NCI-H2171 (cell line): ENCODE measurements around the gene AFF3.
A peak's percentile ranks its signal among the peaks of the same experiment; 100 is the strongest.

Experiments
- DNase-seq: peaks from one replicate; lab custom pipeline; 2025; lab: John Stamatoyannopoulos, UW

The AFF3 gene

DNA sequence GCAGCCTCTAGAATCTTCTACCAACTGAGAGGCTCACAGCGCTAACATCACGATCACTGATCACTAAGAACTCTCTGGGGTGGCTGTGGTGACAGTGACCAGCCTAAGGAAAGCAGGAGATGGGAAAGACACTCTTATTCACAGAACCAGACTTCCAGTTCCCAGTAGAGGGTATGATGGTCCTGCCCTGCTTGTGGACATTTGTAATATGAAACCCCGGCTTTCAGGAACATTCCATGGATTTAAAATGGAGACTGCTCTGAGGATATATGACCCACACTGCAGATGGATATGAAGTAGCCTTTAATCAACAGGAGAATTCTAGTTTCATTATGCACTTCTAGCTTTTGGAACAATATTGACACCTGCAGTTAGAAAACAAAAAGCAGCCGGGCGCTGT, 131.8 kb downstream of the AFF3 start:
- DNase-seq = no peak

DNA sequence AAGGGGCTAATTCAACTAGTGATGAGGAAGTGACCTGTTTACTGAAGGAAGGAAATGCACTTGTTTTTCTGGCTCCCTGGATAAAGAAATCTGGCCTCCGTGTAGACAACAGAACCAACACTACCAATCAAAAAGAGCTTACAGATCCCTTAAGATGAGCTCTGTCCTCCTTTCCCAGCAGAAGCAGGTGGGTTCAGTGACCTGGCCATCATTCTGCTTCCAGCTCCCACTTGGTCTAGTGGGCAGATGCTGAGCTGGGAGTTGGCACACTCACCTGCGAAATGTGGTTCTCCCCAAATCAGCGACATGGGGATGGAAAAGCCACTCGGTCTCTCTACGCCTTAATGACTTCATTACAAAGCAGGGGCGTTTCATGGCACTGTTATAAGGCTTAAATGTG, 132.6 kb downstream of the AFF3 start:
- DNase-seq = no peak

DNA sequence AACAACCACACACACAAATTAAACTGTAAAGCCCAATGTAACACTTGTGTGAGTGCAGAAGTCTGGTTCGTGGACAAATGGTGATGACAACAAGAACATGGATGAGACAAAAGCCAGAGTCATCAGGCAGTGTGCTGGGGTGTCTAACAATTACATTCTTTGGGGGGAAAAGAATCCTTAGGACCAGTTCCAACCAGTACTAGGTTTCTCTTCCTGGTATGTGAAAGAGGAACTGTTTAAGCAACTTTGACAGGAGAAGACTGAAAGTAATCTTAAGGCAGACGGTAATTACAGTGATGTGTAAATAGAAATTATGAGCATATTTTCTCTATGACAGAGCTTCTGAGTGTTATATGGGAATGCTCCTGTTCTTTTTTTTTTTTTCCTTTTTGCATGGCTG, 133.4 kb downstream of the AFF3 start:
- no peak for DNase-seq

DNA sequence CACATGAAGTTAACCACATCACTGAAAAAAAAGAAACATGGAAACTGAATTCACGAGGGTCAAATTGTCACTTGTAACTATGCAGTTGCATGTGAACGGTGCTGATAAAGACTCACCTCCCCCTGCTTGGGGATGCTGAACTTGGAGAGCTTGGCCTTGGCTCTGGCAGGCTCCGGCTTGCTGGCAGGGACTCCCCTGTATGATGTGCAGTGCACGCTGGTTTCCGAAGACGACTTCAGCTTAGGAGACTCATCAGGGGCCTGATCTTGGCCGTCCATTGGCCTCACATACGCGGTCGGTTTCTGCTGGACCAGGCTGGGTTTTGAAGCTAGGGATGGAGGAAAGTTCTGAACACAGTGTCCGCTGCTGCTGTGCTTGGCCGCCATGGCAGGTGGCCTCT, 135.9 kb downstream of the AFF3 start:
- no peak for DNase-seq

DNA sequence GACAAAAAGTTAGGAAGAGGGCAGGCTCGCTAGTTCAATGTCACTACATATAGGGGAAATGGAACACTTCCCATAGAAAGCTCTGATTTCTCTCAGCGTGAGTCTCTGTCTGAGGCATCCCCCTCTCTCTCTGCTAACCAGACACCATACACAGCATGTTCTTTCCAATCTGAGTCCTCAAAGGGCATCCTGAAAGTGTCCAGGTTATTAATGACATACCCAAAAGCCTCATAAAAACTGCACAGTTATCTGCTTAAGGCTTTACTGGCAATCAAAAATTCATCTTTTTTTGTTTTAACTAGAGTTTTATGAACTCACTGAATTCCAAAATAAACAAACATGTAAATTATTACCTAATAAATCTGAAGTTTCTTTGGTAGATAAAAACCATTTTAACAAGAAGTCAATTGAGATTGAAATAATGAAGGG, 137.4 kb downstream of the AFF3 start:
- DNase-seq = no peak

DNA sequence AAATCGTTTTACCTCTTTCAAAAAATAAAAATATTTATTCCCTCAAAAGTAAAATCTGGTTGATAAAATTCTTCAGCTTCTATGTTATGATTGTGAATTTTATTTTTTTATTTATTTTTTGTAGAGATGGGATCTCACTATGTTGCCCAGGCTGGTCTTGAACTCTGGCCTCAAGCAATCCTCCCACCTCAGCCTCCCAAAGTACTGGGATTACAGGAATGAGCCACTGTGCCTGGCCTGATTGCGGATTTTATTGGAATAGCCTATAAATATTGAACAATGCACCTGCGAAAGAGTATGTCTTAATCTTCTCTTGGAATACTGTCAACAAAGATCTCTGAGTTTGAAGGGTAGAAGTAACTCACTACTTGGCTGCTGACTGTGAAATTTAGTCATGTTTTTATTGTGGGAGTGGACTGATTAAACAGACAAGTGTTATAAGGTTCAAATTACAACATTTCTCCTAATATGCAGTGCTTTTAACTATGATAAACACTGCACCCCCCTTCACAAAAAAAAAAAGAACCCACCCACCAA, 138.0 kb downstream of the AFF3 start:
- DNase-seq = no peak

DNA sequence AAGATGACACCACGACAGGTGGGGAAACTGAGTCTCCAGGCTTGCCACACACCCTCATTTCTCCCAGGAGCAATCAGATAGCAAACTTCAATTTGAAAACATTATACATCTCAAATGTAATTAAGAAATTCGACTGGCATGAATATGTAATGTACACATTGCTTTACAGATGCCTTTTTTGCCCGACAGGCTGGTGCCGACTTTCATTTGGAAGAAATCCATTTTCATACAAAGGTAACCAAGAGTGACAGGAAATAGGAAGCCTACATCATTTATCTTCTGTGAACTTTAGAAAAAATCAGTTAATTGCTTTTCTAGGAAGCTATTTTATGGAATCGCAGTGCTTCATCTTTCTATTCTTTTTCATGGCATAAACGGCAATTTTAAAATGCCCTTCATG, 140.3 kb downstream of the AFF3 start:
- no peak for DNase-seq

DNA sequence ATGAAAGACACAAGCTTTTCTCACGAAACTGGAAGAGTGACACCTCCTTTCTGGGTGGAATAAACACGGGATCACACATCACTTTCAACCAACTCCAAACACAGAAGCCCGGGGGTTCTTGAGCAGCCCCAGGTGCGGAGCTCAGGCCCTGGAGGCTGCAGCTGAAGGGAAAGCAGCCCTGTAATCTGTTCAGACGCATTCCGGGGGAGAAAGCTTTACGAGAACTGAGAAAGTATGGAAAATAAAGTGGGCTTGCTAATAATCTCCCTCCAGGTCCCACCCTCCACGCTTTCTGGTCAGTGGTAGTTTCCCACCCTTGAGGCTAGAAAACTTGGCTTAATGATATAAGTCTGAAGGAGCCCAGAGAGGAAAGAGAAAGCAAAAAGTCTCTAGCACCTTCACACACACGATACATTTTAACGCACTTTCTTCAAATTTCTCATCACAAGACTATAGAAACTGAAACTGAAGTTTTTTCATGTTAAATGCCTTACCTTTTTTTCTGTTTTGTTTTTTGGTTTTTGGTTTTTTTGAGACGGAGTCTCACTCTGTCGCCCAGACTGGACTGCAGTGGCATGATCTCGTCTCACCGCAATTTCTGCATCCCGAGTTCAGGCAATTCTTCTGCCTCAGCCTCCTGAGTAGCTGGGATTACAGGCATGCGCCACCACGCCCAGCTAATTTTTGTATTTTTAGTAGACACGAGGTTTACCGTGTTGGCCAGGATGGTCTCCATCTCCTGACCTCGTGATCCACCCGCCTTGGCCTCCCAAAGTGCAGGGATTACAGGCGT, 141.3 kb downstream of the AFF3 start:
- no peak for DNase-seq

DNA sequence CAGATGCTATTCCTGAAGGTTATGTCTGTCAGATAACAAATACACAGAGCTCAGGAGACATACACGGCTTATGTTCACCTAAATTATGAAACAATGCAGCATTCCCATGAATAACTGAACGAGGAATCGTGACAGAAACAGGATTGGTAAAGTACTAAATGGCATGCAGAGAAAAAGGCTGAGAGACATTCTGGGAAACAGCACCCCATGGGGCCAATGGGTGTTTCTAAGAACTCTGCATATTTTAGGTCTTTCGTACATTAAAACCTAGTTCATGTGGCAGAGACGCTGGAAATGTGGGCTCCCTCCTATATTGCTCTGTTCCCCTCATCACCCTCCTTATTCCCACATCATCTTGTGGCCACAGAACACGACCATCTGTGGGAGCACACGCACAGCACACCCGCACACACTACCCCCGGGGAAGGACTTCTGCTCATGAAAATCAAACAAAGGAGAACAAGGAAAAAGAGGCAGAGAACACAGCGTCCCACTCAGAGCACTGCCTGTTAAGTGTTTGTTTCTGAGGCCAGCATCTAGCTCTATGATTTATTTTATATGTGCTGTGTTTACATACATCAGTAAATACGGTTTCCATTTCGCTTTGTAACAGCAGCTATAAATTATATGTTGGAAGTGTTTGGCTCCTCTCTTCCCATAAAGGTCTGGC, 143.6 kb downstream of the AFF3 start:
- no peak for DNase-seq

DNA sequence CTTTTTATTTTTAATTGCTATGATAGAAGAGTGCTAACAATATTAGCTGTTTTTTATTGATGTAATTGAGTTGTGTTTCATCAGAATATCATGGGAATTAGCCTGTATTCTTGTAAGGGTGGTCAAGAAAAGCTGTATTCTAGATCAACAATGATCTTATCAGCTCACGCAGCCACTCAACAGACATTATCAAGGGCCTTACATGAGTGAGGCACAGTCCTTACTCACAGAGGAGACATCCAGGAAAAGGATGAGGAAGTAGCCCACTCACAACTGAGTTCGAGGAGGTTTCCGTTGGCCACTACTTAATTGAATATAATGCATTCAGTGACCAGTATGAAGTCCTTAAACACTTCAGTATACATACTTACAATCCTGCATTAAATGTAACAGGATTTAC, 152.5 kb downstream of the AFF3 start:
- DNase-seq = no peak

DNA sequence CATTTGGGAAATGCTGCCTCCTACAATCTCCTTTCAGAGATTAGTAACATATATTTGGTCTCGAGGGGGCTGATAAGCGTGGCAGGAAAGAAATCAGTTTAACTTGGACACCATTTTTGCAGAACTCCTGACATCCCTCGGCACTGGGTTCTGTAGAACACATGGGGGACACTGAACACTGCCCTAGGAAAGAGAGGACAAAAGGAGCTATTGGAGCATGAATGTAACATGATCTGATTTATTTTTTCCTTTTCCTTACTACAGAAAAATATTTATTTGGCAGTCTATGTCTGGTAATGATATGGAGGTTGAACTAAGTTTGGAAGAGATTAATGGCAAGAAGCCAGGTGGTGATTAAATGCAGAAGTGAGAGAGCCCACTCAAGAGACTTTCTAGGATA, 153.8 kb downstream of the AFF3 start:
- DNase-seq = no peak

DNA sequence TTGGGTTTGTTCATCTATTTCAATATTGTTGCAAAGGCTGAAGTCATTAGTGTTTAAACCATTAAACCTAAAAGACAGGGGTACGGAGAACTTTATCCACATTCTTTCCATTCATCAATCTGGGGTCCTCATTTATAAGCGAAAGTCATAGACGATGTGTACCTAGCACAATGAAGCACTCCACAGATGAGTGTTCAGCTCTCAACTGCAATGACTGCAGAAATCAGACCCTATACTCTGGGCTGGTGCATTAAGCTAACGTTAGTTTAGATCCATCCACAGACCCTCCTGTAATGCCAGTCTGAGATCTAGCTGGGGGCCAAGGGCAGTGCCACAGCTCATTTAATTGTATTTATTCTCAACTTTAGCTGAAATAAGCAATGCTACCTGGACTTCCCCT, 155.2 kb downstream of the AFF3 start:
- DNase-seq = no peak

DNA sequence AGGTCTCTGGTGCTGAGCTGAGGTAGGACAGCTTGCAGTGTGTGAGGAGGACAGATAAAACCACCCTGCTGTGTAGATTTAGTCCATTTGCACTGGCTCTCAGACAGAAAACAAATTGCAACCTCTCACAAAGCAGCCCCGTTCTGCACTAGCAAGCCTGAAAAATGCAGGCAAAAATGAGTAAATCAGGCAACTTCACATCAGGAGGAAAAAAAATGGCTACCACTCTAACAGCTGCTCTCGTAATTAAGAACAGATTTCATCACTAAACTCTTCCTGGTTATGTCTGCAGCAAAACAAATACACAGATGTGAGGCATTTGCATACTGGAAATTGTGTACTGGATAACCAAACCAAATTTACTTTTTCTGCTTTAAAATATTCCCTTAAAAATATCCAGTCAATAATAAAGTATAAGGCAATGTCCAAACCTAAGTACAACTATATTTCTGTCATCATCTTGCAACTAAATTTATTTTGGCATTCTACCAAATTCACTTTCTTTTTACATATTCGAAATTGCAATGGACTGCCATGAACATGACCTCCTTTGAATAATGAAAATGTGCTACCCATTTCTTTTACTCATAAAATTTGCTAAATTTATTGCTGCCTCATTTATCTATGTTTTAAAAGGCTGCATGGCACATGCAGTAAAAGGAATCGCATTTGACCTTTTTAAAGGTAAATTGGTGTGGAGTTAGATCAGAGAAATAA, 157.4 kb downstream of the AFF3 start:
- DNase-seq = peak; percentile 53

DNA sequence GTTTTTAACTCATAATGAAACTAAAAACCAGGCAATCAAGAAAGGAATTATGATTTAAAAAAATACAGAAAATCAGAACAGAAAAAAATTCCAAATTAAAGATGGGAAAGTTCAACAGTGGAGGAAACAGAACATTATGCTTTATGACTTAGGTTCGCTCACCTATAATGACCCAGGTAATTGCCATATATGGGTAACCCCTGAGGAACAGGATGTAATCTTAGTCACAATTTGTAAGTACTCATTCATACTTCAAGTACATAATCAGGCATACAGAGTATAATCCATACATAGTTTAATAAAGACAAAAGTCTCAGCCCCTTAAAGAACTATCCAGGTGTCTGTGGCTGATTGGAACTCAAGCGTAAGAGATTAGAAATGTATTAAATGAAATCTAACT, 159.6 kb downstream of the AFF3 start:
- no peak for DNase-seq

DNA sequence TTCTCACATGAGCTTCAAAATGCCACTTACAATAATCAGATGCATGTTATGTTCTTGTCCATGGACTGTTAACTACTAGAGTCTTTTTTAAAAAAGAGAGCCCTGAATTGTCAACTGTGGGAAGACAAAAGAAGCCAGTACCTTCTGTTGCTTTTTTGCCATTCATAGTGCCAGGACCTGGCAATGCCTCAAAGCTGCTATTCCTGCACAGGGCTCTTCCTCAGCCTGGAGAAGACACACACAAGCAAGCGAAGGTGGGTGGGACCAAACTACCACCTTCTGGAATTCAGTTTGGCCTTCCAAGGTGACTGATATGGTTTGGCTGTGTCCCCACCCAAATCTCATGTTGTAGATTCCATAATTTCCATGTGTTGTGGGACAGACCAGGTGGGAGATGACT, 160.6 kb downstream of the AFF3 start:
- DNase-seq = no peak

DNA sequence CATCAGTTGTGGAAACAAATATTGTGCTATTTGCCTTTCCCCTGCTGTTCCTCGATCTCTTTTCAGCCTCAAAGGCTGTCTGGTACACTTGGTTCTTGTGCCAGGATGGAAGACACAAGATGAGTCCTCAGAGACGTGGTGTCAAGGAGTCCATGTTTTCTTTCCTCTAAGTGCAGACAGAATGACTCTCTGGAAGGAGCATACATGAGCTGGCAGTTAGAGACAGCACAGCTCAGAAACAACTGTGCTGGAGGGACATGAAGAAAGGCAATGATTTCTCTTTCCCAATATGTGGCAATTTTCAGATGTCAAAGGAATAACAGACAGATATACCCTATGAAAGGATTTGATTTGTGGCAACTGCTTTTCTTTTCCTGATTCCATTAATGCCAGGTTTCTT, 162.2 kb downstream of the AFF3 start:
- DNase-seq = no peak

DNA sequence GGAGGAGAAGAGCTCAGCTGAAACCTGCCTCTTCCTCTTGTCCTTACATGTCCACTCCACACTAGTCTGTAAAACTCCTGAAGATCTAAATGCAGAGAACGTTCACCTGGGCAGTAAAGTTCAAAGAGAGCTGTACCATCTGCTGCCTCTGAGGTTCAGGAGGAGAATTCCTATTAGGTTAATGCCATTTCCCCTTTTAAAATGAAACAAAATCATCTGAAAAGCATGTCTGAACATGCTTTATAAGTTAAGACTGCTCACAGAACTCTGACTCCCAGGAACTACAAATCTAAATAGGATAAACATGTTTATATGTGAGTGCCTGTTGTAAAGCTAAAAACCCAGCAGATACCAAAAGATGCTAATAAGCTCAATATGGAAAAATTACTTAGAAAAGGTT, 164.4 kb downstream of the AFF3 start:
- no peak for DNase-seq

DNA sequence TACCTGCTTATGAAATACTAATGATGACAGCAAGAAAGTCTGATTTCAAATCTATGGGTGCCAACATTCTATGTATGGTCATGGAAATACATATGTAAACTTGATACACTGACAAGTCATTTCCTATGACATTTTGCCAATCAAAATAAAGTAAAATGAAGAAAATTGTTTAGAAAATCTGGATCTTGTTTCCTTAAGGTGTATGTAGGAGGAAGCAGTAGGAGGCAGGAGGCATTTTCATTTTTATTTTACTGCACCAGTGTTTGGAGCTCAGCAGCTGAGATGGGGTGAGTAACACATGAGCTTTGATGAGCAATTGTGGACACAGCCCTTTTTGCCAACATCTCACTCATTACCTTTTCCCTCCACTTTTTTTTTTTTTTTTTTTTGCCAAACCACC, 167.0 kb downstream of the AFF3 start:
- DNase-seq = no peak

DNA sequence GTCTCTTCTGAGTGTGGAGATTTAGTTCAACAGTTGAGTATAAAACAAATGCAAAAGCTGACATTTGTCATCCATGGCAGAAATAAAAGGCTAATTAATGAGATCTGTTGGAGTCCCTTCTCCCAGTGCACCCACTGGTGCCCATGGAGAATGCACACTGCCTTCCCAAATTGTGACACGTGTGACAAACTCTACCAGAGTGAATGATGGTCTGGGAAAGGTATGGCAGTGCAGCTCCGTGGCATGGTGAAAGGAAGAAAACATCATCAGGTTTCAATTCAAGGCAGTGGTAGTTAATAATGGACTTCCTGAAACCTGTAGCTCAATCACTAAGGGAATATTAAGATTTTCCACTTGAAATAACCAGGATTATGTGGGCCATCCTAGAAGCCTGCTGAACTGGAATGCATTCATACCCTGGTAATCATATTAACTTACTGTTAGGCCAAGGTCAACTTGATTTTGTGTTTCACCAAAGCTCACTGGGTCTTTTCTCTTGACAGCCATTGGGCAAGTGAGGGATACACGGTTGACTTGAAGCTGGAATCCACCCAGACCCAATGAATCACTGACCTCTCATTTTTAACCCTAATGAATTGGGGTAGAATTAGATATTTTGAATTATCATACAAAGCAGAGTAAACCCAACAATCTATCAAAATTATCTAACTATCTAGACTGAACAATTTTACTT, 167.6 kb downstream of the AFF3 start:
- DNase-seq = no peak

DNA sequence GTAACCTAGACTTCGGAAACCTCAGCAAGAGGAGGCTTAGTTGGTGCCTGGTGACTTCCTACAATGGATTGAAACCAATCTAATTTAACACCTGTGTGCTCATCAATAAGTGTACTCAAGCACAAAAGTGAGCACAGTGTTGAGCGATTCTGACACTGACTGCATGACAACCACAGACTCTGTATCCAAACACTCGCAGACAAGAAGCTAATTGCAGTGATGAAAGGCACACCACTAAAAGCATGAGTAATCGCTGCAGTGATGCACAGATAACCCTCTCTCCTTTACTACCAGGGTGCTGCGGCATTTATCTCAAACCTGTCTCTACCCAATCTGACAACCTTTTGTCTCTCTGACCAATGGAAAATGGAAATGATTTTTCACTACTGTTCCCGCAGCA, 168.1 kb downstream of the AFF3 start:
- DNase-seq = peak; percentile 71

DNA sequence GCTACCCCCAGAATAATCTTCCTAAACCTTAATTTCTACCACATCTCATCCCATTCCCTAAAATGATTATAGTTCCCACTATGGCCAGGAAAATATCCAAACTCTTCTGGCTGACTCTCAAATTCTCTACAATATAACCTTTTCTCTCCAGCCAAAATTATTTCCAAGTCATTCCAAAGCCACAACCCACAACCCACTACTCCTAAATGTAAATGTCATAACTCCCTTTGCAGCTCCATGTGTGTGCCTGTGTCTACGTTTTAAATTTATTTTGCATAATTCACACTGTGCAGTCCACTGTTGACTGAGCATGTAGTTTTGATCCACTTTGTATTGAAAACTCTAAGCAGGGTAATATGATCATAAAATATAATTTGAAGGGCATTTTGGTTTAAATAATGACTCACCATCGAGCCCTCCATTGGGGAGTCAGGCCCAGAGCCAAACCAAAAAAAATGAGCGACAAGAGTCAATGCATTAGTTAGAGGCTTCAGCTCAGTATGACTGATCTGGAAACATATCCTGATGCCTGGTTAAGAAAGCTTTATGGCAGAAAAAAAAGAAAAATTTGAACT, 171.0 kb downstream of the AFF3 start:
- no peak for DNase-seq

DNA sequence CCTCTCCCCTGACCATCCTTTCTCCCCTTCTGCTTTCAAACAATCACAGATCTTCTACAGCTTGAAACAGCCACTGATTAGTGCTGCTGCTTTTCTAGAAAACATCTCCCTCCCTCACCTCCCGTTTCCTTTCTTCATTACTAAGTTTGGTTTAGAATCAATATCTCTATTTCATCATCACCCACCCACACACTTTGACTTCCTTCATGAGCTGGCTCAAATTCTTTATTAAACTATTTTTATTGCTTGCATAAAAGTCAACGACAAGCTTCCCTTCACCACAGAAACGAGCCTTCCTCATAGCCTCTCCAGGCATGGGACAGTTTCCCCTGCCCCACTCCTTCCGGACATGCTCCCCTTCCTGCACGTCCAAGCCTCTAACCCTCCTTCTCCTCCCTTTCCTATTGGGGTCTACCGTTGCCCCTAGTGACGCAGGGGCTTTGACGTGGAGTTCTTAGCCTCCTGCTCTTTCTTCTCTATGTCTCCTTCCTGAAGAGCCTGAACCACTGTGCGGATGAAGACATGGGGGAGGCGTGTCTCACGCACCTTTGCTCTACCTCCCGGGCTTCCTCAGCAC, 172.0 kb downstream of the AFF3 start:
- DNase-seq = no peak
